ENCODE data around the gene RASSF3.
"Not testable (repeated sequence)": the region's sequence is repeated elsewhere in the genome, so short reads cannot be mapped to it uniquely, and the experiment has no call there.

Gene RASSF3

GRCh38 chr12:64598831-64599230 is 11.5 kb upstream of the RASSF3 start:
- no peak for DNase-seq

- DNase-seq: no peak
Observed at GRCh38 chr12:64600164-64600561, 10.1 kb upstream of the RASSF3 start.

- DNase-seq: no peak
Observed at GRCh38 chr12:64603183-64603841, 7.0 kb upstream of the RASSF3 start.

DNA sequence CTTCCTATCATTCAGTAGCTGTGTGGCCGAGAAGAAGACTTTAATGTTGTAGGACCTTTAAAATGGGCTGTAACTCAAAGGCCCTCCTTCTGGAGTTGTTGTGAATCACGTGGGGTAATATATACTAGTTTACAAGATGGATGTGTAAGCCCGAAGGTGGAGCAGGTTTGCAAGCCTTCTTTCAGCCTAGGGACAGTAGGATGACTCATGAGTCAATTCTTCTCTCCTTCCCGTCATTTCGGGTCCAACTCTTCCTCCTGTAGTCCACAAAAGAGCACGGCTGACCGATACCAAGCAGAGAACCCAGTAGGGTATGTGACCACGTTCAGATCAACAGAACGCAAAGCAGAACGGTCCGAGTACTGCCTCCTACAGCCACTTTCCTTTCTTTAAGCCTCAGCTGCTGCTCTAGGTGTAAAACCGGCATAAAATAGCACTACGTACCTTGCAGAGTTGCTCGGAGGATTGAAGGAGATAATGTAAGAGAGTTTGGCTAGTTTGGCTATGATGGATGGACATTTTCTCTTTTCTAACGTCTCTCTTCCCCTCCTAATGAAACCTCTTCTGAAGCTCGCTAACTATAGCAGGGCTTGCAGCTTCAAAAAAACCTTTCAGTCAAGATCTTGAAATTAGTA is 1.3 kb upstream of the RASSF3 start:
- no peak for DNase-seq

GRCh38 chr12:64609536-64610078 is 688 bp upstream of the RASSF3 start:
- no peak for DNase-seq

DNA sequence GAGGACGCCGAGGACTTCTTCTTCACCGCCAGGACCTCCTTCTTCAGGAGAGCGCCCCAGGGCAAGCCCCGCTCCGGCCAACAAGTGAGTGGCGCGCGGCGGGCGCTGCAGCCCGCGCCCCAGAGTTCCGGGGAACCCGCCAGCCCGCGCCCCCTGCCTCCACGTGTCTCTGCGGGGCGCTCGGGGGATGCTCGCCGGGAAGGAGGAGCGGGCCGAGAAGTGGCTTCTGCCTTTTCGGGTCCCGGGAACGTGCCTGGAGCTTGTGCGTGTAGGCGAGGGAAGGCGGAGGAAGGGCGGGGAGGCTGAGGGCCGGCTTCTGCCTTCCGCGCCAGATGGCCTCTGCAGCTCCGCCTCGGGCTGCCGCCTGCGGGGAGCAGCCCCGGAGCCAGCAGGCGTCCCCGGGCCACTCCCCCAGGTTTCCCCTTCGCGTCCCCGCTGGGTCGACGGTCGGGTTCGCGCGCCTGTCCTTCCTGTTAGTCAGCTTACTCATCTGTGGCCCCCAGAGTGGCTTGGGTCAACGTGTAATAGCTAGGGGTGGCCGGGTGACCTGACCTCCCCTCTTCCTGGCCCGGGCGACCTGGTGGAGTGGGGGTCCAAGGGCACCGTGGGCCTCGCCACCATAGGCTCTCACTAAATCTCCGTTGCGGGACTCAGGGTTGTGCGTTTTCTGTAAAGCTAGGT is 505 bp downstream of the RASSF3 start:
- DNase-seq: no peak

DNA sequence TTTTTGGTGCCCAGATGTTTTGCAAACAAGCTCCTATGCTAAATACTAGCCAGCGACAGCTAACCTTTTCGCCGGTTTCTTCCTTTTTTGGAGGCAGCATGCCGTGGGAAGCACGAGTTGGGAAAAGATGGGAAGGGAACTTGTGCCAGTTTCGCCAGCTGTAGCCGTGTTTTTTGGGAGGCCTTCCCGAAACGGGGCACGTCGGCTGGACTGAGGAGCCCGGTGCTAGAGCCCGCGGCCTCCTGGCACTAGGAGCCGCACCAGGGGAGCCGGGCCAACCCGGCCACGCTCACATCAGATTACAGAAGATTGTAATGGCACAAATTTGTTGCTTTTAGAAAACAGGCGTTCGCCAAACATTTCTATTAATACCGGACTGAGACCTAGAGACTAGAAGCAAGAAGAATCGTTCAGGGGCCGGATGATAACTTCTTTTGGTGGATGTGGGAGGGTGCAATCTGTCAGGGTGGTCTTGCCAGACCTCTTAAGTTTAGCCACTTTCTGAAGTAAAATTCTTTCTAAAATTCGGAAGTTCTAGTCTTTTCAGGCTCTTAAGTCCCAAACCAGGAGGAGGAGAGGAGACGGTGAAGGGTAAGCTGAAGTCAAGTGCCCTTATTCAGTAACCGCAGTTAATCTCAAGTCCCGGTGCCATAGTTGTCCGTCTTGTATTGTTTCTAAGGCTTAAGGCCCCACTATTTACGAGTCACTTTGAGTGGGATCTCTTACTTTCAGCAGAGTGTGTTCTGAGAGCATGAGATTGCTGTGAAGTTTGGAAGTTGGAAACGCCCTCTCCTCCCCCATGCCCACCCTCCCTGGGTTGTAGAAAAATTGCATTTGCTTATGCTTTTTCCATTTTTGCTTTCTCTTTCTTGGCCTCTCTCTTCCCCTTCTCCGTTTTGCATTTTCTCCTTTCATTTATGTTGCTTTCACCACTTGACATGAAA is 1.3 kb downstream of the RASSF3 start:
- no peak for DNase-seq

GRCh38 chr12:64612843-64613242 is 2.5 kb downstream of the RASSF3 start:
- no peak for DNase-seq

- not testable (repeated sequence) for DNase-seq
Observed at GRCh38 chr12:64613775-64614398, 3.6 kb downstream of the RASSF3 start.

DNA sequence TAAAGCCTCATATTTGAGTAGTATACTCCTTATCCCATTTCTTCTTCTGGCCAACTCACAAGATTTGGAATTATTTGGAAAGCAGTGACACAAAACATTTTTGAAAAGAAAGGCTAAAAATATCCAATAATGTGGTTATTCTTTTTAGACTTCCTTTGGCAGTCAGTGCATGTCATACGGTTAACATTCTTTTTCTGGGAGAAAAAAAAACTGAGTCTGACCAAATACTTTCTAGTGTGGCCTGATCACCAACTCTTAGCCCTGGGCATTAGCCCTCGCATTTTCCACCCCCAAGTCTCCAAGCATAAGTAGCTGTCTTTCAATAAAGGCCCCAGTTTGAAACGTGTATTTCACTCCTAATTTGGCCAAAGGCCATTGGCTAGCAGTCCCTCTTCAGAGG is 5.9 kb downstream of the RASSF3 start:
- DNase-seq: no peak

- peak; percentile 26 for DNase-seq
Observed at GRCh38 chr12:64618953-64619590, 8.8 kb downstream of the RASSF3 start.

- no peak for DNase-seq
Observed at GRCh38 chr12:64621257-64621942, 11.1 kb downstream of the RASSF3 start.

- no peak for DNase-seq
Observed at GRCh38 chr12:64624035-64624434, 13.7 kb downstream of the RASSF3 start.

GRCh38 chr12:64625243-64626077 is 15.2 kb downstream of the RASSF3 start:
- DNase-seq: no peak

DNA sequence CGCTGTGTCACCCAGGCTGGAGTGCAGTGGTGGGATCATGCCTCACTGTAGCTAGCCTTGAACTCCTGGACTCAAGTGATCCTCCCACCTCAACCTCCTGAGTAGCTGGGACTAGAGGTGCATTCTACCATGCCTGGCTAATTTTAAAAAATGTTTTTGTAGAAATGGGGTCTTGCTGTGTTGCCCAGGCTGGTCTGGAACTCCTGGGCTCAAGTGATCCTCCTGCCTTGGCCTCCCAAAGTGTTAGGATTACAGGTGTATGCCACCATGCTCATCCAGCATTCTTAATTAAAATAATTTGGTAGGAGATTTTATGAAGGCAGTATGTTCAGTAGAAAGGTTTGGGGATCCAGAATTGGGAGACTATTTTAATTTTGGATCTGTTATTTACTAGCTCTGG is 16.3 kb downstream of the RASSF3 start:
- not testable (repeated sequence) for DNase-seq

DNA sequence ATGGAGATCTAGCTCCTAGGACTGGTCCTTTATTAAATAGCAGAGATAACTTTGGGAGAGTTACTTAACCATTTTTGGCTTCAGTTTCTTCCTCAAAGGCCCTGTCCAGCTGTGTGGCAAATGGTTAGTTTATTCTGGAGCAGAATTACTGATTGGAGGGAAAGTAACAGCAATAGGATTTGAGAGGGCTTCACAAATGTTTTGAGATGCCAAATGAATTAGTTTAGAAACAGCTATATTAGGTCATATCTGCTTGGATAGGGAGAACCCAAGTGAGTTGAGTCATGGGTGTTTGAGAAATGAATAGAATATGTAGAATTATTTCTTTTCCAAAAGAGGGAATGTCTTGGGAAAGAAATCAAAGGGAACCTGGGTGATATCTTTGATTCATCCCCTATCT is 17.5 kb downstream of the RASSF3 start:
- no peak for DNase-seq

GRCh38 chr12:64631197-64631596 is 20.9 kb downstream of the RASSF3 start:
- no peak for DNase-seq

GRCh38 chr12:64633011-64633939 is 23.0 kb downstream of the RASSF3 start:
- no peak for DNase-seq

DNA sequence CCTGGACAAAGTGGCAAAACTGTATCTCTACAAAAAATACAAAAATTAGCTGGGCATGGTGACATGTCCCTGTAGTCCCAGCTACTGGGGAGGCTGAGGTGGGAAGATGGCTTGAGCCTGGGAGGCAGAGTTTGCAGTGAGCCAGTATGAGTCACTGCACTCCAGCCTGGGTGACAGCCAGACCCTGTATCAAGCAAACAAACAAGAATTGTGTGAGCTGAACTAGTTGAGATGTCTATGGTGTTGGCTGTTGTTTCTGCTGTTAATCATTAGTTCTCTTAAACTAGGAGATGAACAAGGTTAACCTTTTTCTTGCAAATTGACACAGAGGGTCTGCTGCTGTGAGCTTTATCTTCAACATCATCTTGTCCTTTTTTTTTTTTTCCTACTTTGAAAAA is 23.6 kb downstream of the RASSF3 start:
- DNase-seq: no peak

Data from KG1 (cell line).